Activated CD4-positive, alpha-beta T cell treated with anti-CD3 and anti-CD28 coated beads, Interleukin-2, amount 10 ng/mL, durations not matched to agents 24 days and 14 days (primary cell): ENCODE measurements around the gene STRN. TPM values are rescaled to one million over a fixed set of nuclear protein-coding genes. Genes with fewer than 3 reads are reported as not detected.
"Not testable (repeated sequence)": the region's sequence is repeated elsewhere in the genome, so short reads cannot be mapped to it uniquely, and the experiment has no call there.

Experiments
- DNase-seq: peaks from one replicate; pipeline ENCODE4 v3.0.0; 2022
- H3K27ac Mint-ChIP-seq: one replicate; pipeline ENCODE4 v1.8.0; 2022; ENCODE audit warnings: mild to moderate bottlenecking, mixed read lengths
- H3K27me3 Mint-ChIP-seq: one replicate; pipeline ENCODE4 v1.8.0; 2022; ENCODE audit warnings: mixed read lengths
- H3K36me3 Mint-ChIP-seq: one replicate; pipeline ENCODE4 v1.8.0; 2022; ENCODE audit warnings: low read depth, mild to moderate bottlenecking, mixed read lengths
- H3K4me1 Mint-ChIP-seq: one replicate; pipeline ENCODE4 v1.8.0; 2021; ENCODE audit warnings: mixed read lengths
- H3K4me3 Mint-ChIP-seq: one replicate; pipeline ENCODE4 v1.8.0; 2022; ENCODE audit warnings: mild to moderate bottlenecking, moderate library complexity, mixed read lengths
- H3K9me3 Mint-ChIP-seq: one replicate; pipeline ENCODE4 v1.8.0; 2021; ENCODE audit warnings: mixed read lengths
- intact Hi-C: fragments of 100-400 bp; cut with micrococcal nuclease; formaldehyde crosslinking; loops from one replicate; pipeline ENCODE4 v1.15.1; 2023
- total RNA-seq: library from RNA; stranded (reverse); gene quantifications from 2 replicates; pipeline ENCODE4 v1.2.3, GENCODE V29; 2022

Gene STRN, protein sequence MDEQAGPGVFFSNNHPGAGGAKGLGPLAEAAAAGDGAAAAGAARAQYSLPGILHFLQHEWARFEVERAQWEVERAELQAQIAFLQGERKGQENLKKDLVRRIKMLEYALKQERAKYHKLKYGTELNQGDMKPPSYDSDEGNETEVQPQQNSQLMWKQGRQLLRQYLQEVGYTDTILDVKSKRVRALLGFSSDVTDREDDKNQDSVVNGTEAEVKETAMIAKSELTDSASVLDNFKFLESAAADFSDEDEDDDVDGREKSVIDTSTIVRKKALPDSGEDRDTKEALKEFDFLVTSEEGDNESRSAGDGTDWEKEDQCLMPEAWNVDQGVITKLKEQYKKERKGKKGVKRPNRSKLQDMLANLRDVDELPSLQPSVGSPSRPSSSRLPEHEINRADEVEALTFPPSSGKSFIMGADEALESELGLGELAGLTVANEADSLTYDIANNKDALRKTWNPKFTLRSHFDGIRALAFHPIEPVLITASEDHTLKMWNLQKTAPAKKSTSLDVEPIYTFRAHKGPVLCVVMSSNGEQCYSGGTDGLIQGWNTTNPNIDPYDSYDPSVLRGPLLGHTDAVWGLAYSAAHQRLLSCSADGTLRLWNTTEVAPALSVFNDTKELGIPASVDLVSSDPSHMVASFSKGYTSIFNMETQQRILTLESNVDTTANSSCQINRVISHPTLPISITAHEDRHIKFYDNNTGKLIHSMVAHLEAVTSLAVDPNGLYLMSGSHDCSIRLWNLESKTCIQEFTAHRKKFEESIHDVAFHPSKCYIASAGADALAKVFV
- total RNA-seq: 27.0 and 28.0 TPM in 2 replicates

DNA sequence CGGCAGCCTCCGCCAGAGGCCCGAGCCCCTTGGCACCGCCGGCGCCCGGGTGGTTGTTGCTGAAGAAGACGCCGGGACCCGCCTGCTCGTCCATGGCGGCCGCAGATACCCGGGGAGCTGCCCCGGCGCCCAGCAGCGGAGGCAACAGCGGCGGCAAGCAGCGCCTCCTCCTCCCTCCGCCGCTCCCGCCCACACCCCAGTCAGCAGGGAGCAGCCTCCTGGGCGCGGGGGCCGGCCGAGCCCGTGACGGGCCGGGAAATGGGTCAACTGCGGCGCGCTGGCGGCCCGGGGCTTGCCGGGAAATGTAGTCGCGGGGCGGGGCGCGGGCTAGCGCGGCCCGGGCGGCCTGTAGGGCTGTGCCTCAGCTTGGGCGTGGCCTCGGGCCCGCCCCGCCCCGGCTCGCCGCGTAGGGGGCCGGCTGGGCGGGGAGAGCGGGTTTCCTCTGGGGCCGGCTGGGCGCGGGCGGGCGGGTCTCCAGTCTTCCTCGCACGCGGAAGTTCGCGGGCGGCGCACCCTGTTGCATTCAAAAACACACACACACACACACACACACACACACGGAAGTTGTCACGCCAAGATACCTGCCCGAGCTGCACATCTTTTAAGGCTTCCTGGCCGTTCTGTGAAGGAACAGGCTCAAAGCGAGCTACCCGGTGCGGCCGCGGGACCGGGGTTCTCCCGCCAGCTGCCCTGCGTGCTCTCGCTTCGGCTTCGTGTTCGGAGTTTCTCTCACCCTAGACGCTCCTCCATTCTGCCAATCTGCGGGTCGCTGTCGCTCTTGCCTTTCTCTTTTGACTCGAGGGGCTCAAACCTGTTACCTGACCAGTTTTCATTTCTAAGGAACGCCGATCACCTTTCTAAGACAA, at the start of gene STRN:
STRN (minus strand) TSS at position 167 of the 866 bp plus-strand sequence; CDS start at position 94, 73 bp downstream.
- intact Hi-C loops: loop anchor here (1.0 to 5.0 kb wide), 5 partner anchors 44 to 266 kb away; partner anchors contain the start of genes CEBPZ, EIF2AK2, GPATCH11 and HEATR5B
- Mint-ChIP-seq H3K36me3 (peaks cover 6% of the 10 kb centered on the region), H3K9me3 (no peaks in the 10 kb centered on the region), H3K4me1 (peaks cover 46% of the 10 kb centered on the region), H3K4me3 (peak within 1 kb of the TSS; percentile 95), H3K27me3 (peaks cover 2% of the 10 kb centered on the region), H3K27ac (peak within 1 kb of the TSS; percentile 92)
- DNase-seq: peak; percentile 100

DNA sequence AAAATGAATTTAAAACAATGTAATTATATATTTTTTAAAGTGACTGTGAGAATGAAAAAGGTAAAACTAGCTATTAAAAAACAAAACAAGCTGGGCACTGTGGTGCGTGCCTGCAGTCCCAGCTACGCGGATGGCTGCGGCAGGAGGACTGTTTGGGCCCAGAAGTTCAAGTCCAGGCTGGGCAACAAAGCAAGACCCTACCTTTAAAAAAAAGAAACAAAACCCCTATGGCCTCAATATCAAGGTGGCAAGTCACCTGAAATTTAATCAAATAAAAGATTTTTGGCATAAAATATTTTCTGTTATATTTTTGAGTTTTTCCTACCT, 46.9 kb upstream of the STRN start:
- peaks cover 9% of the 10 kb centered on the region for H3K4me1 Mint-ChIP-seq
- DNase-seq: no peak
- no peaks in the 10 kb centered on the region for H3K9me3 Mint-ChIP-seq
- H3K27me3 Mint-ChIP-seq: no peaks in the 10 kb centered on the region
- H3K36me3 Mint-ChIP-seq: peaks cover 40% of the 10 kb centered on the region
- no peak overlapping the region for H3K4me3 Mint-ChIP-seq
- intact Hi-C loops: no loop called here
- no peak overlapping the region for H3K27ac Mint-ChIP-seq

DNA sequence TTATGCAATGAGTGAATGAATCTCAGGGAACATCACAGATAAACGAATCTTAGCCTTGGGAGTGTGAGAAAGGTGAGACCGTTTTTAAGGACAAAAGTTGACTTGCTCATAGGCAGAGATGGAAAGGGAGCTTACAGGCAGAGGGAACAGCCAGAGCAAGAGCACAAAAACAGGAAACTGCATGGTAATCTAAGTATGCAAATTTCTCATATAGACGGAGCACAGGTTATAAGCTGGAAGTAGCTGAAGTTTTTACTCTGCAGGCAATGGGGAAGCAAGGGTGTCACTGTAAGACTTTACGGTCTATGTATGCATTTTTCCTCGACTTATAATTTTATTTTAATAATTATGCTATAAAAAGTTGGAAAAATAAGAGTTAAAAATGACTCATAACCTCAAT, 44.8 kb upstream of the STRN start:
- intact Hi-C loops: no loop called here
- Mint-ChIP-seq H3K27ac (no peak overlapping the region), H3K27me3 (no peaks in the 10 kb centered on the region), H3K4me3 (no peak overlapping the region), H3K36me3 (peaks cover 37% of the 10 kb centered on the region), H3K4me1 (peaks cover 9% of the 10 kb centered on the region), H3K9me3 (no peaks in the 10 kb centered on the region)
- DNase-seq: no peak

DNA sequence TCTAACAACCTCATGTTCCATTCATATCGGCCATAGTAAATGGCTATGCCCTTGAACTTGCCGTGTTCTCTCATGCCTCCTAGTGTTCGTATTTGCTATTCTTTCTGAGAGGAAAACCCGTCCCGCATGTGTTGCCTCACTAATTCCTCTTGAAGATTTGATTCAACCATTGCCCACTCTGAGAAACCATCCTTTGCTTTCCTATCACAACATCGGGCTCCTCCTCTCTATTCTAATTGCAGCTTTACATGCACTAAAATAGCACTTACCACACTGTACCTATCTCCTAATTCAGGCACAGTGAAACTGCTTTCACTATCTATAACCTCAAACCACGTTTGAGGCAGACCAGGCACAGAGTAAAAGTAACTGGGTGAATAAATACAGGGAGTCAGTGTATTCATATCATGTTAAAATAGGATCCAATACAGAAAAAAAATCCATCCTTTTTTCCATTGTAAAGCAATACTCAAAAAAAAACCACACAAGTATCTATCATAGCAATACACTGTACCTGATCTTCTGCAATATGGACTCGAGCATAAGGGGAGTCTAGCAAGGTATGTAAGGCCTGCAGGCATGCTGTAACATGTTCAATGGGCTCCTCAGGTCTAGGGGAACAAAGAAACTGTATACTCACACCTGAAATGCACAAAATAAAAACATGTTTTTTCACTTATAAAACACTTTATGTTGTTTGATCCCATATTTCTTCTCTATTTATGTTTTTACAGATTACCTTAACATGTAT, 39.0 kb upstream of the STRN start:
- peak overlapping the region; percentile 27 for H3K27ac Mint-ChIP-seq
- no peaks in the 10 kb centered on the region for H3K9me3 Mint-ChIP-seq
- peaks cover 14% of the 10 kb centered on the region for H3K4me1 Mint-ChIP-seq
- peak overlapping the region; percentile 50 for H3K4me3 Mint-ChIP-seq
- H3K27me3 Mint-ChIP-seq: no peaks in the 10 kb centered on the region
- peak; percentile 73 for DNase-seq
- H3K36me3 Mint-ChIP-seq: peaks cover 37% of the 10 kb centered on the region
- intact Hi-C loops: loop anchor here (1.0 kb wide), 1 partner anchor 225 kb away; no protein-coding TSS in a partner anchor

DNA sequence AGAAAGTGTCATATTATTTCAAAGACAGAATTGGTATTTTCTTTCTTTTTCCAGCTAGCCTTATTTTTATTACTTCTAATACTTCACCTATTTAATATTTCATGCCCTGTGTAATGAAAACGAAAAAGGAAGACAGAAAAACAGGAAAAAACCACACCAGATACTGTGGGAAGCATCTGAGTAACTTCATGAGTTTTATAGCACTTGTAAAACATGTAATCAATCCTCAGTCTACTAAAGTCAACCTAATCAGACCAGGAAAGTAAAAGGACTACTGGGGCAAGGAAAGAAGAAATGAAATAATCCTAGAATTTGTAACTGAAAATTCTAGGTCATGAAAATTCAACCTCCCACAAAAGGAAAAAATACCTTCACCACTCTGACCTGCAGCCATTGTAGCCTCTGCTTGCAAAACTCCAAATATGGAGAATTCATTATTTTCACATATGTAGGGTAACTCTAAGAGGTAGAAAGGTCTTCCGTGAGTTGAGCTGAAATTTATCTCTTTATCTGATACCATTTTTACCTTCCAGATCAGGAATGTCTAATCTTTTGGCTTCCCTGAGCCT, 34.7 kb upstream of the STRN start:
- no peak overlapping the region for H3K4me3 Mint-ChIP-seq
- no peaks in the 10 kb centered on the region for H3K9me3 Mint-ChIP-seq
- intact Hi-C loops: no loop called here
- H3K27ac Mint-ChIP-seq: no peak overlapping the region
- peaks cover 35% of the 10 kb centered on the region for H3K36me3 Mint-ChIP-seq
- DNase-seq: no peak
- H3K27me3 Mint-ChIP-seq: no peaks in the 10 kb centered on the region
- peaks cover 14% of the 10 kb centered on the region for H3K4me1 Mint-ChIP-seq

DNA sequence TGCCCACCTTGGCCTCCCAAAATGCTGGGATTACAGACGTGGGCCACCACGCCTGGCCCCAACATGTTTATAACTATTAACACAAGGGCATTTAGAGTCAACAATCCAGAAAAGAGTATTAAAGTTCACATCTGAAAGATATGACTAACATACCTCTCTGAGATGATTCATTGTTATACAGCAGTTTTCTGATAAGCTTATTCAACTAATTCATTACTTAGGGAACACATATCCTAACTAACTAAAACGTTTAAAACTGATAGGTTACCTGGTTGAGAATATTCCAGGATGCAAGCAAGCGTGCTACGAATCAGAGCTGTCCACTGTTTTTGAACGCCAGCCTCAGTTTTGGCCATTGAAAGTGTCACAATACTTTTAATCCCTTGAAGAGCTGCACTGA, 34.0 kb upstream of the STRN start:
- Mint-ChIP-seq H3K27ac (no peak overlapping the region), H3K27me3 (no peaks in the 10 kb centered on the region), H3K9me3 (no peaks in the 10 kb centered on the region), H3K4me3 (no peak overlapping the region), H3K36me3 (peaks cover 35% of the 10 kb centered on the region), H3K4me1 (peaks cover 11% of the 10 kb centered on the region)
- DNase-seq: no peak
- intact Hi-C loops: no loop called here

DNA sequence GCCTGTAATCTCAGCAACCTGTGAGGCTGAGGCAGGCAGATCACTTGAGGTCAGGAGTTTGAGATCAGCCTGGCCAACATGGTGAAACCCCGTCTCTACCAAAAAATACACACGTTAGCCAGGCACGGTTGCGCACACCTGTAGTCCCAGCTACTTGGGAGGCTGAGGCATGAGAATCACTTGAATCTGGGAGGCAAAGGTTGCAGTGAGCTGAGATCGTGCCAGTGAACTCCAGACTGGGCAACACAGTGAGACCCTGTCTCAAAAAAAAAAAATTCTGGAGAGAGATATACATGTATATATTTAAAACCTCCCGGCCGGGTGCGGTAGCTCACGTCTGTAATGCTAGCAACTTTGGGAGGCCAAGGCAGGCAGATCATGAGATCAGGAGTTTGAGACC, 33.1 kb upstream of the STRN start:
- H3K27ac Mint-ChIP-seq, H3K4me1 Mint-ChIP-seq, DNase-seq, H3K27me3 Mint-ChIP-seq, H3K9me3 Mint-ChIP-seq, intact Hi-C loops, H3K4me3 Mint-ChIP-seq: not testable (repeated sequence)
- peaks cover 27% of the 10 kb centered on the region for H3K36me3 Mint-ChIP-seq

DNA sequence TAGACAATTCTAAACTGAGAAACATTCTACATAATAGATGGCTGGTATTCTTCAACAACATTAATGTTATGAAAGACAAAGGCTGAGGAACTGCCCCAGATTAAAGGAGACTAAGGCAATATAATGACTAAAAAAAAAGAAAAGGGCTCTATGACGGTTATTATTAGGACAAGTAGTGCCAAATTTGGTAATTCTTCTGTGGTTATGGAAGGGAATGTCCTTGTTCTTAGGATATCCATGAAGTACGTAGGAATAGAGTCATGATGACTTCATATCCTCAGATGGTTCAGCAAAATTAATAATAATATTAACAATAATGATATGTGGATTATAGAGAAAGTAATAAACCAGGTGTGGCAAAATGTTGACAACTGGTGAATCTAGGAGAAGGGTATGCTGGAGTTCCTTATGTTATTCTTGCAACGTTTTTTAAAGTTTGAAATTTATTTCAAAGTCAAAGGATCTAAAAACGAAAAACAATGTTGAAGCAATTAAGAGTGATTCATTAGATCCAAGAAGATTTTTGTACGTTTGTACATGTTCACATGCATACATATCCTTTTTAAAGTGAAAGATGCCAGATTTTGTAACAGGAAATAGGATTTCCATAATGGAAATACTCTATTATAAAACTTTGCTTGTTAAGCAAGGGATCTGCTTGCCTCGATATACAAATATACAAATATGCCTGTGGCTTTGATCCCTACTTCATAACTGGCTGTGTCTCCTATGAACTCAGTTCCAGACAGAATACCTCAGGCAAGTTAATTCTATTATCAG, 27.7 kb upstream of the STRN start:
- Mint-ChIP-seq H3K9me3 (no peaks in the 10 kb centered on the region), H3K4me3 (no peak overlapping the region), H3K27me3 (no peaks in the 10 kb centered on the region), H3K36me3 (peaks cover 13% of the 10 kb centered on the region), H3K27ac (no peak overlapping the region), H3K4me1 (no peaks in the 10 kb centered on the region)
- DNase-seq: no peak
- intact Hi-C loops: no loop called here

DNA sequence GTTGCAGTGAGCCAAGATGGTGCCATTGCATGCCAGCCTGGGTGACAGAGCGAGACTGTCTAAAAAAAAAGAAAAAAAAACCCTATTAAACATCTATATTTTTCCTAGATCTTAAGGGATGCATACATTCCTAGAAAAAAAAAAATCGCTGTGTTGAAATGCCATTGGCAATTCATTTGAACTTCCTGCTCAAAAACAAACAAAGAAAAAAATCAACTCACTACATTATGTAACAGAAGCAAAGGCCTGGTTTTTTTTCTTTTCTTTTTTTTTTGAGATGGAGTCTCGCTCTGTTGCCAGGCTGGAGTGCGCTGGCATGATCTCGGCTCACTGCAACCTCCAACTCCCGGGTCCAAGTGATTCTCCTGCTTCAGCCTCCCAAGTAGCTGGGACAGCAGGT, 21.7 kb upstream of the STRN start:
- Mint-ChIP-seq H3K9me3 (no peaks in the 10 kb centered on the region), H3K27ac (no peak overlapping the region), H3K4me1 (no peaks in the 10 kb centered on the region), H3K4me3 (no peak overlapping the region), H3K27me3 (no peaks in the 10 kb centered on the region), H3K36me3 (peaks cover 17% of the 10 kb centered on the region)
- DNase-seq: no peak
- intact Hi-C loops: no loop called here

DNA sequence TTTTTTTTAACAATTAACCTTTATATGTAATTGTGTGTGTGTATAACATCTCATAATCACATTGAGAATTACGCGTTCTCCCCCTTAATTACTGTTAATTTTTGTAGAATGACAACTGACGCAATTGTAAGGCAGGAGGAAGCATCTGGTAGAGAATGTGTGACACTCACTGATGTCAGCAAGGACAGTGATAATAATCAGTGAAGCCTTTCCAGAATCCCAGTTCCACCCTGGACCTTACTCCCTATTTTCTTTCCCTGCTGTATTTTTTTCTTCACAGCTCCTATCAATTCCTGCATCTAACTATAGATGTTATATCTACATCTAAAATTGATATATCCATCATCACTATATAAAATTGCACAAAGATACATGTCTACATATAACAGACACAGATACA, 16.1 kb upstream of the STRN start:
- H3K27ac Mint-ChIP-seq: no peak overlapping the region
- no peaks in the 10 kb centered on the region for H3K27me3 Mint-ChIP-seq
- H3K36me3 Mint-ChIP-seq: peaks cover 21% of the 10 kb centered on the region
- no peaks in the 10 kb centered on the region for H3K9me3 Mint-ChIP-seq
- no peaks in the 10 kb centered on the region for H3K4me1 Mint-ChIP-seq
- intact Hi-C loops: no loop called here
- DNase-seq: no peak
- H3K4me3 Mint-ChIP-seq: no peak overlapping the region

DNA sequence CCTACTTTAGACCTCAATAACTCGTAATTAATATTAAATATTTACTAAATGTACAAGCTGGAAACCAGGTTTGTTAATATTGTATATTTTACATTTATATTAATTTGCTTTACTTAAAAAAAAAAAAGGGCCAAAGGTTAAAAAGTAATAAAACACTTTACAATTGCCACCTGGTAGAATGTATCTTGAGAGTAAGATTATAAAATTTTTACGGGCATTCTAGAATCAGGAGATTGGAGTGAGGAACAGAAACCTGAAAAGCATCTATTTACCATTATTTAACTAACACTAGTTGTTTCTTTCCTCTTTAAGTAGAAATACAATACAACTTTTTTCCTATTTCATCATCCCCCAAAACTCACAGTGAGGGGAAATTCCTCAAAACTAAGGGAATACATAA, 15.6 kb upstream of the STRN start:
- H3K4me1 Mint-ChIP-seq: no peaks in the 10 kb centered on the region
- no peak for DNase-seq
- H3K9me3 Mint-ChIP-seq: no peaks in the 10 kb centered on the region
- intact Hi-C loops: no loop called here
- no peaks in the 10 kb centered on the region for H3K27me3 Mint-ChIP-seq
- no peak overlapping the region for H3K27ac Mint-ChIP-seq
- peaks cover 21% of the 10 kb centered on the region for H3K36me3 Mint-ChIP-seq
- no peak overlapping the region for H3K4me3 Mint-ChIP-seq

DNA sequence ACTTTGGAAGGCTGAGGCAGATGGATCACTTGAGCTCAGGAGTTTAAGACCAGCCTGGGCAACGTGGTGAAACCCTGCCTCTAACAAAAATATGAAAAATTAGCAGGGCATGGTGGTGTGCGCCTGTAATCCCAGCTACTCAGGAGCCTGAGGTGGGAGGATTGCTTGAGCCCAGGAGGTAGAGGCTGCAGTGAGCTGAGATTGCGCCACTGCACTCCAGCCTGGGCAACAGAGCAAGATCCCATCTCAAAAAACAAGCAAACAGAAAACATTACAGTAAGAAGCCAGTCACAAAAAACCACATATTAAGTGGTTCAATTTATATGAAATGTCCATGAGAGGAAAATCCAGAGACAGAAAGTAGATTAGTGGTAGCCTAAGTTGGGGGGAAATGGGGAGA, 12.7 kb upstream of the STRN start:
- DNase-seq, H3K9me3 Mint-ChIP-seq, H3K4me3 Mint-ChIP-seq, H3K27me3 Mint-ChIP-seq, intact Hi-C loops, H3K4me1 Mint-ChIP-seq, H3K27ac Mint-ChIP-seq: not testable (repeated sequence)
- H3K36me3 Mint-ChIP-seq: peaks cover 16% of the 10 kb centered on the region
